HCT116 (cell line): ENCODE measurements around the gene EPHA3. TPM values are rescaled to one million over a fixed set of nuclear protein-coding genes. Genes with fewer than 3 reads are reported as not detected.

Source experiments
- ATAC-seq: fragments of 200-7000 bp; cut with Tn5 transposase; 2 replicates; pipeline ENCODE4 v1.9.1; 2020; ENCODE audit warnings: mild to moderate bottlenecking, moderate library complexity
- BruUV-seq: library from RNA; stranded (reverse); fragments of 400-500 nt; replicated peaks from 2 replicates; lab custom pipeline; 2021; lab: Mats Ljungman, UMichigan
- CTCF ChIA-PET: fragments of 300-600 bp; sonication (Branson Sonifier 250); formaldehyde crosslinking; loops from one replicate; lab custom pipeline; 2021; ENCODE audit warnings: antibody characterized with exemption; lab: Charles Lee
- POLR2A ChIA-PET: fragments of 300-600, 350-600 bp; sonication (Branson Sonifier 250); formaldehyde crosslinking; loops from one replicate; lab custom pipeline; 2021; ENCODE audit warnings: antibody characterized with exemption; lab: Charles Lee
- RAD21 ChIA-PET, 2 experiments: fragments of 300-600 bp; sonication (Branson Sonifier 250); formaldehyde crosslinking; loops; one replicate each; lab custom pipeline; 2023; ENCODE audit warnings: low total read pairs in 2 of 2; ENCODE audit not compliant: uncharacterized antibody in 2 of 2, unreplicated experiment in 2 of 2, low non-redundant PET in 1 of 2; lab: Charles Lee
- DNase-seq: peaks from one replicate; pipeline ENCODE4 v3.0.0-alpha.2; 2010; ENCODE audit warnings: low read depth, low spot score
- H2AFZ ChIP-seq: fragments of 200-600 bp; shearing (Covaris generic), sonication (generic); 2 replicates; pipeline ENCODE4 v1.6.1; 2017; ENCODE audit warnings: low read depth, mixed run types, mixed read lengths, antibody characterized with exemption, low read length; ENCODE audit not compliant: poor library complexity, severe bottlenecking
- H3K27ac ChIP-seq: 2 replicates; pipeline ENCODE4 v1.5.1; 2012; ENCODE audit warnings: low read depth, low read length
- H3K27me3 ChIP-seq: fragments of 200-600 bp; sonication (generic); 2 replicates; pipeline ENCODE4 v1.6.1; 2016; ENCODE audit warnings: mixed run types, low read length, mixed read lengths; ENCODE audit not compliant: insufficient read depth
- H3K36me3 ChIP-seq, 2 experiments: fragments of 200-500 bp in 1 of 2; fragments of 200-600 bp in 1 of 2; sonication (Bioruptor generic) in 1 of 2; sonication (generic) in 1 of 2; 2 replicates each; pipeline versions ENCODE4 v1.5.1 to v1.6.1; 2014 to 2016; ENCODE audit warnings: low read length in 2 of 2, inconsistent platforms in 1 of 2, mixed read lengths in 1 of 2, mixed run types in 1 of 2; ENCODE audit not compliant: insufficient read depth in 2 of 2, control insufficient read depth in 1 of 2
- H3K4me1 ChIP-seq, 2 experiments: fragments of 200-600 bp in 1 of 2; sonication (generic) in 1 of 2; 2 replicates each; pipeline versions ENCODE4 v1.5.1 to v1.6.1; 2012 to 2017; ENCODE audit warnings: low read length in 2 of 2, inconsistent platforms in 1 of 2, mild to moderate bottlenecking in 1 of 2, mixed read lengths in 1 of 2, mixed run types in 1 of 2, moderate library complexity in 1 of 2; ENCODE audit not compliant: insufficient read depth in 2 of 2, control insufficient read depth in 1 of 2
- H3K4me2 ChIP-seq: fragments of 200-600 bp; sonication (generic); 2 replicates; pipeline ENCODE4 v1.6.1; 2017; ENCODE audit warnings: mixed run types, low read length, mixed read lengths
- H3K4me3 ChIP-seq, 2 experiments: fragments of 200-600 bp in 1 of 2; sonication (generic) in 1 of 2; replicated peaks in 1 of 2; 2 replicates each; pipeline ENCODE4 v1.5.1; 2011 to 2016; ENCODE audit warnings: low read length in 2 of 2, control low read depth in 1 of 2, low read depth in 1 of 2, mild to moderate bottlenecking in 1 of 2, mixed read lengths in 1 of 2, mixed run types in 1 of 2
- H3K79me2 ChIP-seq: fragments of 200-600 bp; sonication (generic); 2 replicates; pipeline ENCODE4 v1.6.1; 2017; ENCODE audit warnings: mild to moderate bottlenecking, mixed run types, low read length, moderate library complexity, mixed read lengths; ENCODE audit not compliant: insufficient read depth
- H3K9ac ChIP-seq: fragments of 200-600 bp; sonication (generic); 2 replicates; pipeline ENCODE4 v1.6.1; 2016; ENCODE audit warnings: low read length, mixed read lengths
- H3K9me2 ChIP-seq: fragments of 200-600 bp; sonication (generic), shearing (Covaris generic); 2 replicates; pipeline ENCODE4 v1.6.1; 2017; ENCODE audit warnings: mixed run types, mild to moderate bottlenecking, moderate library complexity; ENCODE audit not compliant: insufficient read depth
- H3K9me3 ChIP-seq, 2 experiments: fragments of 200-500 bp in 1 of 2; fragments of 200-600 bp in 1 of 2; sonication (Bioruptor generic) in 1 of 2; sonication (generic) in 1 of 2; 2 replicates each; pipeline ENCODE4 v1.6.1; 2014 to 2017; ENCODE audit warnings: low read length in 2 of 2, mixed read lengths in 2 of 2, inconsistent platforms in 1 of 2, low read depth in 1 of 2, mild to moderate bottlenecking in 1 of 2, mixed run types in 1 of 2, moderate library complexity in 1 of 2; ENCODE audit not compliant: control insufficient read depth in 1 of 2, insufficient read depth in 1 of 2
- H4K20me1 ChIP-seq: fragments of 200-600 bp; sonication (generic), shearing (Covaris generic); 2 replicates; pipeline ENCODE4 v1.6.1; 2017; ENCODE audit warnings: mixed run types, mild to moderate bottlenecking, moderate library complexity; ENCODE audit not compliant: insufficient read depth
- ATF3 ChIP-seq: IDR thresholded peaks from 2 replicates; pipeline ENCODE4 v1.6.1; 2012
- CBX3 ChIP-seq: IDR thresholded peaks from 2 replicates; pipeline ENCODE4 v1.6.1; 2012; ENCODE audit warnings: low read depth
- CTCF ChIP-seq, 3 experiments: fragments of 200-600 bp in 1 of 3; sonication (generic) in 1 of 3; IDR thresholded peaks in 2 of 3; conservative IDR thresholded peaks in 1 of 3; 2 replicates each; pipeline ENCODE4 v1.5.1; 2012 to 2017; ENCODE audit warnings: low read depth in 2 of 3, low read length in 2 of 3, antibody characterized with exemption in 1 of 3, borderline replicate concordance in 1 of 3, control low read depth in 1 of 3, mild to moderate bottlenecking in 1 of 3, mixed read lengths in 1 of 3, mixed run types in 1 of 3, moderate library complexity in 1 of 3; ENCODE audit not compliant: insufficient read depth in 1 of 3
- EGR1 ChIP-seq: IDR thresholded peaks from 2 replicates; pipeline ENCODE4 v1.6.1; 2012; ENCODE audit warnings: low read depth
- ELF1 ChIP-seq: IDR thresholded peaks from 2 replicates; pipeline ENCODE4 v1.6.1; 2012; ENCODE audit warnings: low read depth, borderline replicate concordance
- EZH2phosphoT487 ChIP-seq: fragments of 200-600 bp; IDR thresholded peaks from 2 replicates; pipeline ENCODE4 v1.6.1; 2018; ENCODE audit warnings: antibody characterized with exemption, borderline replicate concordance
- JUND ChIP-seq: IDR thresholded peaks from 2 replicates; pipeline ENCODE4 v1.6.1; 2012
- MAX ChIP-seq: IDR thresholded peaks from 2 replicates; pipeline ENCODE4 v1.6.1; 2012
- POLR2A ChIP-seq: IDR thresholded peaks from 2 replicates; pipeline ENCODE4 v1.7.0; 2011; ENCODE audit warnings: borderline replicate concordance; ENCODE audit not compliant: insufficient read depth, insufficient read length; ENCODE audit errors: extremely low read depth
- RAD21 ChIP-seq: IDR thresholded peaks from 2 replicates; pipeline ENCODE4 v1.6.1; 2012; ENCODE audit warnings: low read depth, mild to moderate bottlenecking
- REST ChIP-seq: IDR thresholded peaks from 2 replicates; pipeline ENCODE4 v1.6.1; 2012; ENCODE audit warnings: low read depth
- SIN3A ChIP-seq: IDR thresholded peaks from 2 replicates; pipeline ENCODE4 v1.6.1; 2012; ENCODE audit warnings: low read depth
- SP1 ChIP-seq: IDR thresholded peaks from 2 replicates; pipeline ENCODE4 v1.6.1; 2012; ENCODE audit warnings: low read depth
- SRF ChIP-seq: IDR thresholded peaks from 2 replicates; pipeline ENCODE4 v1.6.1; 2012; ENCODE audit warnings: low read depth
- TCF7L2 ChIP-seq: IDR thresholded peaks from 2 replicates; pipeline ENCODE4 v1.7.0; 2011; ENCODE audit warnings: borderline replicate concordance, inconsistent platforms; ENCODE audit not compliant: insufficient read depth, insufficient read length; ENCODE audit errors: extremely low read depth
- YY1 ChIP-seq: IDR thresholded peaks from 2 replicates; pipeline ENCODE4 v1.6.1; 2011; ENCODE audit warnings: low read length, low read depth, moderate library complexity, mild to moderate bottlenecking; ENCODE audit not compliant: insufficient replicate concordance; ENCODE audit errors: extremely low read depth
- ZBTB33 ChIP-seq: IDR thresholded peaks from 2 replicates; pipeline ENCODE4 v1.6.1; 2011; ENCODE audit warnings: mild to moderate bottlenecking, low read length, moderate library complexity; ENCODE audit not compliant: insufficient replicate concordance; ENCODE audit errors: extremely low read depth
- ZFX ChIP-seq: fragments of 450-650 bp; IDR thresholded peaks from 2 replicates; pipeline ENCODE4 v1.6.1; 2017
- ZNF274 ChIP-seq: fragments of 200-500 bp; sonication (Bioruptor generic); IDR thresholded peaks from 2 replicates; pipeline ENCODE4 v1.6.1; 2014; ENCODE audit warnings: mild to moderate bottlenecking, low read depth, low read length, inconsistent platforms
- intact Hi-C: fragments of 100-400 bp; cut with micrococcal nuclease; formaldehyde crosslinking; loops from 2 replicates; pipeline ENCODE4 v1.10.0; 2022
- total RNA-seq: library from RNA; stranded (reverse); gene quantifications from one replicate; pipeline ENCODE4 v1.2.1, GENCODE V29; 2021; ENCODE audit not compliant: unreplicated experiment

EPHA3 gene
- total RNA-seq, 1 experiment from 2014 or later, result not detected

- no peak overlapping the region for H3K27ac ChIP-seq
- no peaks in the 10 kb centered on the region for H3K4me1 ChIP-seq
- no peaks in the 10 kb centered on the region for H3K9me2 ChIP-seq
- POLR2A ChIA-PET, result no interaction called here
- H3K27me3 ChIP-seq, result no peaks in the 10 kb centered on the region
- no peak for ATAC-seq
- no peak overlapping the region for H3K4me3 ChIP-seq
- DNase-seq, result no peak
- CTCF ChIA-PET, result no interaction called here
- H3K9ac ChIP-seq, result no peak overlapping the region
- H4K20me1 ChIP-seq, result no peaks in the 10 kb centered on the region
- no TSS peak for BruUV-seq
- TF ChIP-seq EGR1 (no peak), YY1 (no peak), SP1 (no peak), ATF3 (no peak), SIN3A (no peak), MAX (no peak), ZFX (no peak), ZNF274 (no peak), TCF7L2 (no peak), JUND (no peak), EZH2phosphoT487 (no peak), ZBTB33 (no peak), ELF1 (no peak), REST (no peak), CTCF (IDR thresholded peaks at IDR 0.05 in 2 of 3, conservative IDR thresholded peaks at IDR 0.05 in 1 of 3; ENCODE audit: borderline replicate concordance in 1 of 3, insufficient read depth in 1 of 3, low read depth in 2 of 3, low read length in 2 of 3) (no peak), SRF (no peak), CBX3 (no peak), POLR2A (no peak), RAD21 (no peak)
- H3K9me3 ChIP-seq, result peaks cover 0 to 21% of the 10 kb centered on the region in 2 experiments; a peak in 2 of 4 replicates
- H2AFZ ChIP-seq, result no peak overlapping the region
- RAD21 ChIA-PET, result no interaction called here
- no peaks in the 10 kb centered on the region for H3K36me3 ChIP-seq
- no peak overlapping the region for H3K4me2 ChIP-seq
- no peaks in the 10 kb centered on the region for H3K79me2 ChIP-seq
- intact Hi-C loops, result no loop called here
Observed at GRCh38 chr3:89059211-89059925, 48.1 kb upstream of the EPHA3 start.
